Breast epithelium (tissue), 4 donors: ENCODE measurements around the gene HDAC1. TPM values are rescaled to one million over a fixed set of nuclear protein-coding genes. Genes with fewer than 3 reads are reported as not detected.
A peak's percentile ranks its signal among the peaks of the same experiment; 100 is the strongest.

Experiments
- DNase-seq, 2 donors: peaks; one replicate each; pipeline ENCODE4 v3.0.0-alpha.2; 2019; ENCODE audit warnings: low spot score in 2 of 2
- H3K27ac ChIP-seq, 2 donors: fragments of 200-600 bp; sonication (generic) in 1 of 2; one replicate each; pipeline ENCODE4 v1.5.1; 2016 to 2019; ENCODE audit warnings: mild to moderate bottlenecking in 1 of 2
- H3K27me3 ChIP-seq, 2 donors: fragments of 200-600 bp; sonication (generic) in 1 of 2; one replicate each; pipeline versions ENCODE4 v1.5.1 to v1.6.0; 2017 to 2019; ENCODE audit warnings: control low read depth in 1 of 2, mild to moderate bottlenecking in 1 of 2
- H3K36me3 ChIP-seq: fragments of 200-600 bp; one replicate; pipeline ENCODE4 v1.5.1; 2019
- H3K4me1 ChIP-seq, 2 donors: fragments of 200-600 bp; sonication (generic); one replicate each; pipeline ENCODE4 v1.5.1; 2016 to 2019; ENCODE audit warnings: control low read depth in 1 of 2
- H3K4me3 ChIP-seq, 3 donors: fragments of 200-600 bp; sonication (generic); 1 replicate in 2 of 3; 2 replicates in 1 of 3; pipeline ENCODE4 v1.5.1; 2016 to 2019; ENCODE audit warnings: mild to moderate bottlenecking in 3 of 3, moderate library complexity in 2 of 3
- H3K9me3 ChIP-seq, 2 donors: fragments of 200-600 bp; sonication (generic) in 1 of 2; one replicate each; pipeline ENCODE4 v1.5.1; 2016 to 2019; ENCODE audit warnings: control low read depth in 1 of 2
- CTCF ChIP-seq, 3 donors: fragments of 450-650 bp; IDR thresholded peaks; one replicate each; pipeline ENCODE4 v1.5.1; 2016 to 2017; ENCODE audit warnings: antibody characterized with exemption in 3 of 3, mild to moderate bottlenecking in 3 of 3, moderate library complexity in 3 of 3
- POLR2A ChIP-seq: fragments of 450-650 bp; IDR thresholded peaks from one replicate; pipeline ENCODE4 v1.6.1; 2016; ENCODE audit warnings: antibody characterized with exemption, mild to moderate bottlenecking, moderate library complexity
- POLR2AphosphoS5 ChIP-seq, 3 donors: sonication (generic); formaldehyde crosslinking; IDR thresholded peaks; one replicate each; pipeline ENCODE4 v1.6.1; 2017; ENCODE audit warnings: antibody characterized with exemption in 3 of 3
- intact Hi-C: fragments of 100-400 bp; cut with DNase I; formaldehyde crosslinking; loops from one replicate; pipeline ENCODE4 v1.15.1; 2023; ENCODE audit warnings: low total_unique reads
- total RNA-seq, 3 donors: library from RNA; depleted of rRNA; stranded (reverse); fragments of >200 nt; gene quantifications; one replicate each; pipeline ENCODE4 v1.1.0, GENCODE V29; 2016

Gene HDAC1
- total RNA-seq, 3 donors from 2014 or later, result 31.8 to 87.5 (median 87.4) TPM

GRCh38 chr1:32303358-32303757 is 11.5 kb downstream of the HDAC1 start:
- peaks cover 5% of the 10 kb centered on the region for H3K36me3 ChIP-seq
- no peak overlapping the region for H3K27ac ChIP-seq
- no peak for TF ChIP-seq POLR2AphosphoS5 (IDR thresholded peaks at IDR 0.05)
- TF ChIP-seq CTCF (IDR thresholded peaks at IDR 0.05), result no peak
- no peak for TF ChIP-seq POLR2A
- intact Hi-C loops, result no loop called here
- H3K4me1 ChIP-seq, result no peaks in the 10 kb centered on the region
- H3K4me3 ChIP-seq, result no peak overlapping the region
- no peaks in the 10 kb centered on the region for H3K9me3 ChIP-seq
- H3K27me3 ChIP-seq, result no peaks in the 10 kb centered on the region
- no peak for DNase-seq

- peaks cover 5% of the 10 kb centered on the region for H3K36me3 ChIP-seq
- no peaks in the 10 kb centered on the region for H3K9me3 ChIP-seq
- no peak overlapping the region for H3K27ac ChIP-seq
- no peaks in the 10 kb centered on the region for H3K27me3 ChIP-seq
- no peak for TF ChIP-seq POLR2AphosphoS5 (IDR thresholded peaks at IDR 0.05)
- no peak for TF ChIP-seq CTCF (IDR thresholded peaks at IDR 0.05)
- no peak for TF ChIP-seq POLR2A
- intact Hi-C loops, result no loop called here
- DNase-seq, result no peak
- H3K4me3 ChIP-seq, result no peak overlapping the region
- no peaks in the 10 kb centered on the region for H3K4me1 ChIP-seq
Observed at GRCh38 chr1:32303997-32304622, 12.2 kb downstream of the HDAC1 start.

GRCh38 chr1:32305310-32305709 is 13.4 kb downstream of the HDAC1 start:
- DNase-seq, result no peak
- no peaks in the 10 kb centered on the region for H3K4me1 ChIP-seq
- intact Hi-C loops, result no loop called here
- H3K9me3 ChIP-seq, result no peaks in the 10 kb centered on the region
- no peak overlapping the region for H3K27ac ChIP-seq
- H3K27me3 ChIP-seq, result no peaks in the 10 kb centered on the region
- TF ChIP-seq CTCF (IDR thresholded peaks at IDR 0.05) (no peak), POLR2AphosphoS5 (IDR thresholded peaks at IDR 0.05) (no peak), POLR2A (no peak)
- H3K36me3 ChIP-seq, result peaks cover 5% of the 10 kb centered on the region
- H3K4me3 ChIP-seq, result no peak overlapping the region

GRCh38 chr1:32307324-32307723 is 15.4 kb downstream of the HDAC1 start:
- Histone ChIP-seq H3K4me3 (no peak overlapping the region), H3K4me1 (no peaks in the 10 kb centered on the region), H3K9me3 (no peaks in the 10 kb centered on the region), H3K27ac (no peak overlapping the region), H3K27me3 (no peaks in the 10 kb centered on the region), H3K36me3 (peaks cover 5% of the 10 kb centered on the region)
- intact Hi-C loops, result no loop called here
- TF ChIP-seq POLR2A (no peak), CTCF (IDR thresholded peaks at IDR 0.05) (no peak), POLR2AphosphoS5 (IDR thresholded peaks at IDR 0.05) (no peak)
- DNase-seq, result no peak

- intact Hi-C loops, result no loop called here
- H3K4me1 ChIP-seq, result no peaks in the 10 kb centered on the region
- H3K27ac ChIP-seq, result peak overlapping the region; percentile 15 to 36
- H3K9me3 ChIP-seq, result no peaks in the 10 kb centered on the region
- H3K4me3 ChIP-seq, result no peak overlapping the region
- H3K36me3 ChIP-seq, result peaks cover 5% of the 10 kb centered on the region
- no peaks in the 10 kb centered on the region for H3K27me3 ChIP-seq
- TF ChIP-seq POLR2AphosphoS5 (IDR thresholded peaks at IDR 0.05), result no peak
- no peak for TF ChIP-seq POLR2A
- TF ChIP-seq CTCF (IDR thresholded peaks at IDR 0.05), result no peak
- DNase-seq, result no peak
Observed at GRCh38 chr1:32309960-32310359, 18.1 kb downstream of the HDAC1 start.
